Endothelial cell of umbilical vein (primary cell): ENCODE measurements around the gene AGMAT. TPM values are rescaled to one million over a fixed set of nuclear protein-coding genes. Genes with fewer than 3 reads are reported as not detected.

Experiments used
- BruUV-seq: library from RNA; stranded (reverse); fragments of 400-500 nt; replicated peaks from 2 replicates; lab custom pipeline; 2021; lab: Mats Ljungman, UMichigan
- CTCF ChIA-PET: fragments of 300-600, 350-600 bp; sonication (Branson Sonifier 250); formaldehyde crosslinking; loops from one replicate; lab custom pipeline; 2021; ENCODE audit warnings: antibody characterized with exemption, inconsistent platforms; lab: Charles Lee
- POLR2A ChIA-PET: fragments of 300-600, 350-600 bp; sonication (Branson Sonifier 250); formaldehyde crosslinking; loops from one replicate; lab custom pipeline; 2021; ENCODE audit warnings: antibody characterized with exemption, inconsistent platforms; lab: Charles Lee
- DNase-seq: peaks from one replicate; pipeline ENCODE4 v3.0.0-alpha.2; 2011; ENCODE audit warnings: low read depth, low spot score
- FAIRE-seq: peaks from 2 replicates; lab custom pipeline; 2011; peaks lifted over from hg19 to GRCh38; lab: Jason Lieb, UNC
- H2AFZ ChIP-seq: 2 replicates; pipeline ENCODE4 v1.6.0; 2012; ENCODE audit warnings: low read depth, low read length, control low read depth, inconsistent platforms
- H3K27ac ChIP-seq: 2 replicates; pipeline ENCODE4 v1.5.1; 2011; ENCODE audit warnings: low read depth, mild to moderate bottlenecking, control low read depth, low read length, moderate library complexity; ENCODE audit not compliant: insufficient read depth
- H3K27me3 ChIP-seq, 2 experiments: 2 replicates each; pipeline versions ENCODE4 v1.6.0 to v1.6.1; 2011; ENCODE audit warnings: low read length in 2 of 2, mixed read lengths in 1 of 2; ENCODE audit not compliant: control insufficient read depth in 2 of 2, insufficient read depth in 2 of 2
- H3K36me3 ChIP-seq, 2 experiments: 2 replicates in 1 of 2; 3 replicates in 1 of 2; pipeline ENCODE4 v1.5.1; 2011; ENCODE audit warnings: low read length in 2 of 2, mild to moderate bottlenecking in 1 of 2, moderate library complexity in 1 of 2; ENCODE audit not compliant: control insufficient read depth in 2 of 2, insufficient read depth in 2 of 2; ENCODE audit errors: extremely low read depth in 1 of 2
- H3K4me1 ChIP-seq: 3 replicates; pipeline ENCODE4 v1.5.1; 2011; ENCODE audit warnings: mild to moderate bottlenecking, low read length; ENCODE audit not compliant: control insufficient read depth, insufficient read depth; ENCODE audit errors: extremely low read depth
- H3K4me2 ChIP-seq: 2 replicates; pipeline ENCODE4 v1.6.1; 2011; ENCODE audit warnings: low read length, control low read depth, mixed read lengths; ENCODE audit not compliant: insufficient read depth
- H3K4me3 ChIP-seq, 3 experiments: fragments of 200-600 bp in 1 of 3; sonication (generic), shearing (Covaris generic) in 1 of 3; replicated peaks in 1 of 3; 2 replicates each; pipeline ENCODE4 v1.5.1; 2011 to 2016; ENCODE audit warnings: control low read depth in 3 of 3, low read length in 3 of 3, mild to moderate bottlenecking in 2 of 3, inconsistent platforms in 1 of 3, low read depth in 1 of 3, moderate library complexity in 1 of 3; ENCODE audit not compliant: insufficient read depth in 1 of 3
- H3K79me2 ChIP-seq: 2 replicates; pipeline ENCODE4 v1.6.0; 2012; ENCODE audit warnings: low read length, inconsistent platforms; ENCODE audit not compliant: control insufficient read depth, insufficient read depth
- H3K9ac ChIP-seq: replicated peaks from 2 replicates; pipeline ENCODE3; 2011; ENCODE audit warnings: low read length, control low read depth; ENCODE audit not compliant: insufficient read depth; ENCODE audit errors: extremely low read depth
- H3K9me1 ChIP-seq: replicated peaks from 3 replicates; pipeline ENCODE4 v1.6.0; 2011; ENCODE audit warnings: mild to moderate bottlenecking, low read length; ENCODE audit not compliant: control insufficient read depth, insufficient read depth; ENCODE audit errors: extremely low read depth
- H3K9me3 ChIP-seq: replicated peaks from 2 replicates; pipeline ENCODE4 v1.5.1; 2012; ENCODE audit warnings: low read length, inconsistent platforms; ENCODE audit not compliant: control insufficient read depth, insufficient read depth
- H4K20me1 ChIP-seq: replicated peaks from 2 replicates; pipeline ENCODE3; 2011; ENCODE audit warnings: mild to moderate bottlenecking, low read length; ENCODE audit not compliant: control insufficient read depth, insufficient read depth; ENCODE audit errors: extremely low read depth
- CTCF ChIP-seq, 2 donors: IDR thresholded peaks; 1 replicate in 1 of 2; 2 replicates in 1 of 2; pipeline ENCODE4 v1.5.1; 2011; ENCODE audit warnings: low read length in 2 of 2, mild to moderate bottlenecking in 2 of 2, moderate library complexity in 2 of 2, control low read depth in 1 of 2, inconsistent platforms in 1 of 2, low read depth in 1 of 2; ENCODE audit not compliant: insufficient read depth in 1 of 2; ENCODE audit errors: extremely low read depth in 1 of 2
- EZH2 ChIP-seq: IDR thresholded peaks from 2 replicates; pipeline ENCODE4 v1.6.1; 2012; ENCODE audit warnings: borderline replicate concordance, low read depth, mild to moderate bottlenecking, moderate library complexity, low read length, inconsistent platforms; ENCODE audit not compliant: severe bottlenecking
- FOS ChIP-seq: IDR thresholded peaks from 2 replicates; pipeline ENCODE4 v1.6.1; 2011; ENCODE audit warnings: mild to moderate bottlenecking, low read length, moderate library complexity, borderline replicate concordance; ENCODE audit not compliant: insufficient read depth
- GATA2 ChIP-seq: IDR thresholded peaks from 2 replicates; pipeline ENCODE4 v1.7.0; 2011; ENCODE audit warnings: low read depth, mild to moderate bottlenecking, moderate library complexity, mixed read lengths, low read length; ENCODE audit not compliant: insufficient read length, insufficient read depth
- JUN ChIP-seq: IDR thresholded peaks from 2 replicates; pipeline ENCODE4 v1.6.1; 2011; ENCODE audit warnings: borderline replicate concordance, low read depth; ENCODE audit not compliant: insufficient read length, insufficient read depth
- MAX ChIP-seq: IDR thresholded peaks from 2 replicates; pipeline ENCODE4 v1.6.1; 2011; ENCODE audit not compliant: insufficient read depth, insufficient read length
- MYC ChIP-seq: IDR thresholded peaks from one replicate; pipeline ENCODE4 v1.6.1; 2011; ENCODE audit warnings: mild to moderate bottlenecking, low read depth, low read length
- POLR2A ChIP-seq: IDR thresholded peaks from 2 replicates; pipeline ENCODE4 v1.6.1; 2012; ENCODE audit warnings: low read depth, mild to moderate bottlenecking, control low read depth, low read length
- POLR2AphosphoS5 ChIP-seq: IDR thresholded peaks from 2 replicates; pipeline ENCODE4 v1.6.1; 2012; ENCODE audit warnings: low read depth, mild to moderate bottlenecking, control low read depth, low read length, moderate library complexity; ENCODE audit not compliant: insufficient read depth
- dilution Hi-C: fragments of 300-500 bp; cut with MboI; formaldehyde crosslinking; loops from one replicate; pipeline ENCODE4 v1.15.0; 2019; ENCODE audit warnings: low sequenced_read_pairs; ENCODE audit not compliant: extremely low pct_ligation_motif_present
- intact Hi-C: fragments of 100-400 bp; cut with micrococcal nuclease; formaldehyde crosslinking; loops from one replicate; pipeline ENCODE4 v1.10.0; 2022
- polyA plus RNA-seq, 4 experiments: library from polyadenylated mRNA; depleted of rRNA in 3 of 4; stranded (reverse) in 3 of 4; unstranded in 1 of 4; fragments of >200 nt; gene quantifications; 2 replicates each; pipeline versions ENCODE4 v1.2.1 to v1.2.3, GENCODE V29; 2011 to 2012; ENCODE audit warnings: missing spikeins in 1 of 4
- total RNA-seq: library from RNA; stranded (reverse); gene quantifications from 2 replicates; pipeline ENCODE4 v1.2.3, GENCODE V29; 2021

The AGMAT gene
- total and polyA plus RNA-seq, 2 donors (not counting 3 experiments of a cell fraction or from before 2014, with no cell fraction given) = 0.39 to 1.9 TPM

GRCh38 chr1:15628003-15628402 is 43.2 kb upstream of the AGMAT start:
- H3K4me3 ChIP-seq = no peak overlapping the region
- H3K27me3 ChIP-seq = no peaks in the 10 kb centered on the region
- H3K36me3 ChIP-seq = peaks cover 6 to 14% of the 10 kb centered on the region in 2 experiments
- H3K9me1 ChIP-seq = no peaks in the 10 kb centered on the region
- no peak overlapping the region for H2AFZ ChIP-seq
- intact Hi-C loops (no loop called here), dilution Hi-C loops (no loop called here)
- no peaks in the 10 kb centered on the region for H3K9me3 ChIP-seq
- FAIRE-seq (no peak), DNase-seq (no peak)
- H3K4me2 ChIP-seq = no peak overlapping the region
- no peak overlapping the region for H3K9ac ChIP-seq
- TF ChIP-seq POLR2AphosphoS5 (no peak), GATA2 (no peak), MYC (no peak), CTCF (IDR thresholded peaks at IDR 0.05; ENCODE audit: extremely low read depth in 1 of 2, insufficient read depth in 1 of 2, low read depth in 1 of 2, low read length in 2 of 2) (no peak), FOS (no peak), POLR2A (no peak), MAX (no peak), EZH2 (no peak), JUN (no peak)
- H3K79me2 ChIP-seq = peaks cover 51% of the 10 kb centered on the region
- no peaks in the 10 kb centered on the region for H3K4me1 ChIP-seq
- BruUV-seq = no TSS peak
- CTCF ChIA-PET = no interaction called here
- no peaks in the 10 kb centered on the region for H4K20me1 ChIP-seq
- POLR2A ChIA-PET = no interaction called here
- H3K27ac ChIP-seq = no peak overlapping the region
